Femur (tissue), 1 donor: ENCODE data around the gene BUB1B.
A peak's percentile ranks its signal among the peaks of the same experiment; 100 is the strongest.

Experiments
- DNase-seq: peaks from one replicate; pipeline ENCODE4 v3.0.0-alpha.2; 2017

The BUB1B gene

DNA sequence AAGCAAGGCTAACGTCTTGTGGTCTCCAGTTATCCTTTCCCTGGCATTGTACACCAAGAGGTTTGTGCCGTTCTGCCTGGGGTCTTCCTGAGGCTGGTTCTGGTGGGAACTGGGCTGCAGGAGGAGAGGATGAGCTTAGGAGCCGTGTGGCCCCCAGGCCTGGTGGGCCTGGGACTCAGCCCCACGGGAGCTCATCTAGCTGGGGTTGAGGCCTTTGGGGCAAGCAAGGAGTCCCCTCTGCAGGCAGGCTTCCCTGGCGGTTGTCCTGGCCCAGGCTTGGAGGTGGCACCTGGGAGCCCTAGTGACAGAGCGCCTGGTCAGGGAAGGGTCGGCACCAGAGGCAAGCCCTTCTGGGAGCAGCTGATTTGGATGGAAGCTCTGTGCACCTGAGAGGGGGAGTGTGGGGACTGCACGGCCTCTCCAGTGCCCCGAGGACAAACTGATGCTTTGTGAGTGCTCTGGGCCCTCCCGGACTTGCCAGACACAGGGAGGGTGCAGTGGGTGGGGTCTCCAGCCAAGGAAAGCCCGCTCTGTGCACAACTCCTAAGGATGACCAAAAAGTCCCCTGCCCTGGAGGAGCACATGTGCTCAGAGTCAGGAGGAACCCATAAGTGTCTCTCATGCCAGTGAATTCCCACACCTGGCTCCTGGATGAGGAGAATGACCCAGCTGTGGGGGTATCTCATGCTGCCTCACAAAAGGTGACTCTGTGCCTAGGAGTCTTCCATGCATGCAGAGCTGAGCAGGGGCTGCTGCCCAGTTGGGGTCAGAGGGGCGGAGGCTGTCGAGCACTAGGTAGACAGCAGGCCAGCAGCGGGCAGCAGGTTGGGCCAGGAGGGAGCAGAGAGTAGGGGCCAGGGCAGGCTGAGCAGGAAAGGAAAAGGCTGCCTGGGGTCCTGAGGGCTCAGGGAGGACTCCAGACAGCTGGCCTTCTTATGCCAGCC lies 80.7 kb downstream of the BUB1B start:
- DNase-seq = peak; percentile 13

DNA sequence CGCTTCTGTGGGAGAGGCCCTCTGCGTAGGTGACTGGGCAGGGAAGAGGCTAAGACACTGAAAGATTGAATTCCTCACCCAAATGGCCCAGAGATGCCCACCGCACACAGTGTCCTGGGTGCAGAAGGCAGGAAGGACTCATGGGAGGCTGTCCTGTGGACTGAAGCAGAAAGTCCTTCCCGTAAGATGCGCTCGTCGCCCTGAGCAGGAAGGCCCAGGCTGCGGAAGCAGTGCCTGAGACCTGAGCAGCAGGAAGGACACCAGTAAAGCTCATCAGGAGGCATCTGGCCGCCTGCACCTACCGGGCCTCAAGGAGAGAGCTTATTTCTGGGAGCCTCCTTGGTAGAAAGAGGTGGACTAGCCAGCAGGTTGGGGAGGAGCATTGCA lies 81.3 kb downstream of the BUB1B start:
- DNase-seq = no peak

DNA sequence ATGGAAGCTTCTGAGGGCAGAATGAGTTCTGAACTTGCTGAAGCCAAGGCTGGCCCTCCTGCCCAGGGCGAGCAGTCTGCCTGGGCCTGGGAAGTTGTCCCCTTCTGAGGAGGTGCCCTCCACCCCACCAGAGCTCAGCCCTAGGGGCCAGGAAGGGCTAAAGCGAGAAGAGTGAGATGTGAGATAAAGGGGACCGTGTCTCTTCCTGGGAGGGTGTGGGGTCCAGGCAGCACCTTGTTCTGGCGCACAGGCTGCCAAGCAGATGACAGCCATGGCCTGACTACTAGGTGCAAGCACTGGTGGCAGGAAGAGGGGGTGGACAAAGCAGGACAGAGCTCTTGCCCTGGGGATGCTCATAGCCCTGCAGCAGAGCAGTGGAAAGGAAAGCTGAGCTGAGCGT lies 81.7 kb downstream of the BUB1B start:
- DNase-seq = peak; percentile 11

DNA sequence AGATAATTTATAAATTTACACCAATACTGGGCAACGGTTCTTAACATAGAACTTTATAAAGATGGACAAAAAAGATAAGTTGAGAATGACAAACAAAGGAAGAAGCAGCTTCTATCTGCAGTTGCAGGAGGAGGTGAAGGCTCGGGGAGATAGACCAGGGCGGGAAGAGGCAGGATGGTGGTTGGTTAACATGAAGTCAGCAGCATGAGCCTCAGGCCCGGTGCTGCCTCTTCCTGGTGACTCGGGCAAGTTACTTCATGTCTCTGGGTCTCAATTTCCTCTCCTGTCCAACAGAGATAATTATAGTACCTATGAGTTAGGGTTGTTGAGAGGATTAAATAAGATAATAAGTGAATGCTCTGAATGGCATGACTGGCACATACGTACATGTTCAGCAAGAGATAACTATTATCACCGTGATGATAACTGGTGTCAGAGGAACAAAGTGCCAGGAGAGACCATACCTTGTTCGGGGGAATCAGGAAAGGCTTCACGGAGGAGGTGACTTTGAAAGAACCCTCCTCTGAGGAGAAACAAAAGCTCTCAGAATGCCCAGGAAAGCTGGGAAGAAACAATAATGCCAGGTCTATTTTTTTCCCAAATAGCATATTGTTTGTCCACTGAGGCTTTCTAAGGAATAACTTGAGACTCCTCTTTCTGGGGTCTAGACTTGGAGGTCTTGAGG lies 82.4 kb downstream of the BUB1B start:
- DNase-seq = no peak

DNA sequence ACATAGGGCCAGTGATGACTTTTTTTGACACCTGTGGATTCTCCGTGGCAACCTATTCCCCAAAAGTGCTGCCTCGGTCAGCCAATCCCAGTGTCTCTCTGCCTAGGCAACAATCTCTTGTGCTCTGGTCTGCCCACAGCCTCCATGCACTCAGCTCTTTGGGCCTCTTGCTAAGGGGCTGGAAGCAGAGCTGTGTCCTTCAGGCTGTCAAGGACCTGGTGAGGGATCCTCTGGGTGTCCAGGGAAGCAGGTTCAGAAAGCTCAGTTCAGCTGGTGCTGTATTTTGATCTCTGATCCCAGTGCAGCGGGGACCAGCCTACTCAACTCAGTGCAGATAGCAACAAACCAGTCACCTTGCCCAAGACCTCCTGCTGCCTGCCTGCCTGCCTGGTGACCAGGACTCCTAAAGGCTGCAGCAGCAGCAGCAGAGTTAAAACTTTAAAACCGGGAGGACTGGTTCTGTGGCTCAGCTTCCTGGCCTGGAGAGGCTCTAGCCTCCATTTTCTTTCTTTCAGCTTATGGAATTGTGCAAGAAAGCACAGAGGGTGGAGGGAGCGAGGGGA lies 84.2 kb downstream of the BUB1B start:
- peak; percentile 12 for DNase-seq

DNA sequence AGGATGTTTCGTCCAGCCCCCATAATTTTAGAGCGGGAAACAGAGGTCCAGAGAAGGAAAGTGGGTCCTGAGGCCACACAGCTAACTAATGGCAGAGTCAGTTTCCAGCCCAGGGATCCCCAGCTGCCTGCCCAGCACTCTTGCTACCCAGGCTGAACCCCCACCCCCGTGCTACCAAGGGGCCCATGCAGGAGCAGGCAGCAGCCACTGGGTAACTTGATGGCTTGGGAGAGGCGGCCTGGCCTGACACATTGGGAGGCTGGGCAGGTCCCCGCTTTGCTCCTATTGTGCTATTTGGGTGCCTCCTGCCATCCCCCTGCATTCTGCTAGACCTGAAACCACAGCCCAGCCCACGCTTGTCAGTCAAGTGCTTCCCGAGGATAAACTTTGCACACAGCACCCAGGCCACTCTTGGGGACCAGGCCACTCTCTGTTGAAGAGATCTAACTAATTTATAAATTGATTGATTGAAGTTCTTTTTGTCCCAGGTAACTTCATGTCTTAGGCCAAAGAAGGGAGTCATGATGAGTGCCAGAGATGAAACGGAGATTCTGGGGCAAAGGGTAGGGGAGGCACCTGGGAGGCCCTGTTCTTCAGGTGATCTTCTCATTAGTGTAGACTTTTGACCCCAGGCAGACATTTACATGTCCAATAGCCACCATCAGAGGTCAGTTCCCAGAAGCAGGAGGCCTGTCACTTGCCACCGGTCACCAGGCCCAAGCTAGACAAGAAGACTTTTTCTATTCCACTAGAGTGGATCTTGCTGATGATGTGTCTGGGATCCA lies 85.0 kb downstream of the BUB1B start:
- DNase-seq = no peak

DNA sequence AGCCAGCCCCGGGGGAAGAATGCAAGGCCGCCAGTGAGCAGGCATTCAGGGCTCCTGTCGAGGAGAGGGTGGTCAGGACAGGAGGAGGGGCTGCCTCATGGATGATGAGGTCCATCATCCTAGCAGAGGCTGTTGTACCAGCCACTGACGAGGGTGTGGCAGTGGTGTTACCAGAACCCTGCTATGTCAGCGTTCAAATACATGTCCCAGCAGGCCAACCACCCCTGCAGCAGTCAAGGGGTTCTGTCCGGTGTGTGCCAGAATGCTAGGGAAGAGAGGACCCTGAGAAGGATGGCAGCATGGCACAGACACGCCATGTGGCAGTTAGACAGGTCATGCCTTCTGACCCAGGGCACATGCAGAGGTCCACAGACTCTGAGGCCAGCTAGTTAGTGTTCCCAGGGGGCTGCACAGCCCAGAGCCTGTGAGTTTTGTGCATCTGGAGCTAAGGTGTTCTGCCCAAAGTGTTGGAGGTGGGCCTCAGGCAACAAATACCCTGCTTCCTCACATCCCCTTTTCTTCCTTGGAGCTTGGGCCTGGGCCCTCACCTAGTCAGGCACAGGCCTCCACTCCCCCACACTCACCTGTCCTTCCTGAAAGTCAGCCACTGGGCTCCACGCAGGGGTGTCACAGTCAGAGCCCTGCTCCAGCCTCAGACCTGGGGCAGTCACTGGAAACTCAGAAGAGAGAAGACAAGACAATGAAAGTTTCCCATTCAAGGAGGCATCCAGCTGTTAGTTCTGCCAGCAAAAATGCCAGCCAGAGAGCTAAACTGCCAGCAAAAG lies 85.8 kb downstream of the BUB1B start:
- DNase-seq = peak; percentile 10

DNA sequence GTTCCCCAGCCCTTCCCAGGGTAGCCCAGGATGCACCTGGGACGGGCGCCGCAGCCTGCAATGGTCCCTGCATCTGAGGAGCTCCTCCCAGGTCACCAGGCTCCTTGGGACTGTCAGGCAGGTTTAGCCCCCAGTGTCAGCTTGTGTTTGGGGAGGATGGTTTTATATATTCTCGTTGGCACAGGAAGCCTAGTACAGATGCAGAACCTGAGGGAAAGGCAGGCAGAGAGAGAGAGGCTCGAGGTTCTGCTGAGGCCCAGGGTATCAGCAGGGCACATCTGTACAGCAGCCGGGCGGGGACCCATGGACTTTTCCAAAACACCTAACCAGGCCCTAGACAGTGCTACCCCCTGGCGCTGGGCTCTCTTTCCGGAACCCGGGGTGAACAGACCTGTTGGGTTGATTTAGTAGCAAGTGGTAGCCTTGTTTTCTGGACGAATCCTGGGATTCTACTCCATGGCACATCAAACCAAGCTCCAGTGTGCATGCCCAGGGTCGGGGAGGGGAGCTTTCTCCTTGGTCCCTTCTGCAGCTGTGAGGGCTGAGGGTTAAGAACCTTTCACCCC lies 86.6 kb downstream of the BUB1B start:
- no peak for DNase-seq

DNA sequence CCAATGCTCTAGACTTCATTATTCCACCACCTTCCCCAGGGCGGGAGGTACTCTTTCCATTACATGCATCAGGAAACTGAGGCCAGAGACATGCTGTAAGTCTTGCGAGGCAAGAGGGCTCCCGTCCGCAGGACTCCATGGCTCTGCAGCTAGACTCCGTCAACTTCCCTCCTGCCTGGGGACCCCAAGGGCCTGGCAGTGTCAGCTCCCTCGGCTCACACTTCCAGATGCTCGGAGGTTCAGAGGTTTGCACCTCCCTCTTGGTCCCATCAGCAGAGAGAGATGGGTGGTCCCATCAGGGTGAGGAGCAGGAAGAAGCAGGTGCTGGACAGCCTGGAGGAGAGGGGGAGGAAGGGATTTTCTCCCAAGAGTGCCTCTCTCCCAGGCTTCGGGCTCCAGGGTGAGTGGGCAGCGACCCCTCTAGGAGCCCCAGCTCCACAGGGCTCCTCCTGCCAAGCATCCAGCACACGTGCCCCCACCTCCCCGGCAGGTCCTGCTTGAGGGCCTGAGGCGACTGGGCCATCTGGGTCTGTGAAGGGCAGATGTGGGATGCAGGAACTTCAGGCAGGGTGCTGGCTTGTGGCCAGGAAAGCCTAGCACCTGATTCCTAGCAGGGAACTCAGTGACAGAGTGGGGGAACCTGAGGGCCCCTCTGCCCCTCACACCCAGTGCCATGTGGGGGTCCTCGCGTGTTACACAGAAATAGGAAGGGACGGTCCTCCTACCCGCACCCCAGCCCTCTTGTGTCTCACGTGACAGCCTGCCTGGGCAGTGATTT lies 87.3 kb downstream of the BUB1B start:
- peak; percentile 14 for DNase-seq

DNA sequence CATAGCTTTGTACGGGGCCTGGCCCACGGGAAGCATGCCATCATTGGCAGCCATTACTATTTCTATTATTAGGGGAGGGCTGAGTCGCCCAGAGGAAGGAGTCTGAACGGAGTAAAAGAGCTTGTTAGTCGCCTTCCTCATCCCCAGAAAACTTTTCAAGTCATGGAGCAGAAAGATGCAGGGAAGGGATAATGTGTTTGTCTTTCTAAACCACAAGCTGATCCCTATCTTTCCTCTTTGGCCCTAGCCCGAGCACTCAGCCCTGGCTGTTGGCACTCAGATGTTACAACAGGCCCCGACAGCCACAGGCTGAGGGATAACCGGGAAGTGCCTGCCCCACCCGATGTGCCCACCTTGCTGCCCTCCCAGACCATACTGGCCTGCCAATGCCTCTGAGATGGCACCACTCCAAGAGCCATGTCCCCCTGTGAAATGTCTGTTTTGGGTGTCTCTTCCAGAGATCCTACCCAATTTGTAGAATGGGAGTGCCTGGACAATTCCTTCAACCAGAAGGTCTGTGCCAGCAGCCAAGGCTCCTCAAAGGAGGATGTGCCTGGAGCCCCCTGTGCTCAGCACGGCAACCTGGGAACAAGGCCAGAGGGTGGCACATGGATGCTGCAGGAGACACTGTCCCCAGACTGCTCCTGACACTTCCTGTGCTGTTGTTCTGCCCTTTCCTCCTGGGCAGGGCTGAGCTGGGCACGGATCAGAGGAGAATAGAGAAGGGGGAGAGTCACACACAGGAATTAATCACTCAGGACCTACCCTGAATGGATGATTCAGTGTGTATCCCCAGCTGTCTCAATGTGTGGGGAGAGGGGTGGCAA lies 88.8 kb downstream of the BUB1B start:
- peak; percentile 17 for DNase-seq

DNA sequence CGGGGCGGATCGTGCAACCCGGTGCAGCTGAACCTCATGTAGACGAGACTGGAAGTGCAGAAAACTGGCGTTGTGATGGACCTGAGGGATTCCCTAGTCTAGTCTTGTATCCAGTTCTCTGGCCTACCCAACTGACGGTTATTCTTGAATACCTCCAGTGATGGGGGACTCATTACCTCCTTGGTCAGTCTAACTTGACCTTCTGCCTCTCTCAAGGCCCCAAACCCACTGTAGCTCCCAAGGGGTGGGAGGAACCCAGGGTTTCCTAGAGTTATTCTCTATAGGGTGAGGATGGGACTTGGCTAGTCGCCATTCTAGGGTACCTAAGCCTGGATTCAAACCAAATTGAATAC lies 89.4 kb downstream of the BUB1B start:
- no peak for DNase-seq

DNA sequence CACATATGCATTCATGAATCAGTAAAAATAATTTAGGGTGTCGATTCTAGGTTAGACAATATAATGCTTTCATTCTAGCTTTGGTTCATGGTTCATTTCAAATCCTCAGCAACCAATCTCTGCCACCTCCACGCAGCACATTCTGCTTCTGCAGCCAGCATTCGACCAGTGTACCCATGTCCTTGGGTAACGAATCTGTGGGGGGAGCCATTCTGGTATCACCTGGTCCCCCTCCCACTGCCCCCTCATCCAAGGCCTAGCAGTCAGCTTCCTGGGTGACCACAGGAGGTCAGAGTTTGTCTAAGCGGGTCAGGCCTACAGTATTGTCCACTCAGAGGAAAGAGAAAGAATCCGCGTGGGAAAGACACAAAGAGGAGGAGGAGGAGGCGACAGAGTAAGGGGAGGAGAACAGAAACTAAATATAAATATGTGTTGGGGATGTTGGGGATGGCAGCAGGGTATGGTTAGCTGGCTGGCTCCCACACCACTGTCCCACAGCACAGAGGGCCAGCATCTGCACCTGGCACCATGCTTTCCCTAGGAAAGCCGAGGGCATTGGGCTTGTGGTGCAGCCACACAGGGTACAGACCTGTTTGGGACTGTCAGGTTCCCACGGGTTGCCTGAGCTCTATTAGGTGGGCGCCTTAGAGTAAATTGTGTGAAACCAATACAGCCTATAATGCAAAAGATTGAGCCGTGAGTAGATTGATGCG lies 90.1 kb downstream of the BUB1B start:
- DNase-seq = no peak

DNA sequence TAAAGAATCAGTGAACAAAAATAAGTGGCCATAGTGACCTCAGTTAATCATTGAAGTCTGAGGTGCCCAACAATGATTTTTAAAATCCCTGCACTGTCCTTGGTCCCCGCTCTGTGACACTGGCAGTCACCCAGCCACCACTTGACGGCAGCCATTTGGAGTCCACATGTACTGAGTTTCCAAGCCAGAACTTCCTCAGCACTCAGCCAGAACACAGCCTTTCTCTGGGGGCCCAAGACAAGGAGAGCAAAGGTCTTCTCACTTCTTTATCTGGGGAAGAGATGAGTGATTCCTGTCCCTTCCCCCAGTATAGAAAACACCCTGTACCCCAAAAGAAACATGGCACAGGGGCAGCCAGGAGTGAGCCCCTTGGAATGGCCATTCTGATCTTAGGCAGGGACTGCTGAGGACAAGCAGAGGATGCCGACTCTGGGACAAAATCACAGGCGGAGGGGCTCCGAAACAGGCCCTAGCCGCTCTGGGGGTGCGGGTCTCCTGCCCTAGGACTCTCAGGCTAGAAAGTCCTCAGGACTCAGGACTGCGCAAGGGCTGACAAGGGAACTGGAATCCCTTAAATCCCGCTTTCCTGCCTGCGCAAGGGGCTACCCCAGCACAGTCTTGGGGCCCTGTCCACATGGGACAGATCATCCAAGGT lies 90.7 kb downstream of the BUB1B start:
- no peak for DNase-seq

DNA sequence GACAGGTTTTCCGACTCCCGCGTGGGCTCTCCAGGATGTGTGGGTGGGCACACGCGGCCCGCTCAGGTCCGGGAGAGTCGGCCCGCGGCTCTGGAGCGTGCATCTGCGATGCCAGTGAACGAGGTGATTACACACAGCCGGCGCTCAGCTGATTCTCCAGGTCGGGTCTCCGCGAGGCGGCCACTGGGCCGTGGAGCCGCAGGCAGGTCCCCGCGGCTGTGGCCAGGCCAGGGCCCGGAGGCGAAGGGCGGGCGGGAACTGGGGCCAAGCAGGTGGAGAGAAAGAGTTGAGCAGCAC lies 91.2 kb downstream of the BUB1B start:
- DNase-seq = no peak

DNA sequence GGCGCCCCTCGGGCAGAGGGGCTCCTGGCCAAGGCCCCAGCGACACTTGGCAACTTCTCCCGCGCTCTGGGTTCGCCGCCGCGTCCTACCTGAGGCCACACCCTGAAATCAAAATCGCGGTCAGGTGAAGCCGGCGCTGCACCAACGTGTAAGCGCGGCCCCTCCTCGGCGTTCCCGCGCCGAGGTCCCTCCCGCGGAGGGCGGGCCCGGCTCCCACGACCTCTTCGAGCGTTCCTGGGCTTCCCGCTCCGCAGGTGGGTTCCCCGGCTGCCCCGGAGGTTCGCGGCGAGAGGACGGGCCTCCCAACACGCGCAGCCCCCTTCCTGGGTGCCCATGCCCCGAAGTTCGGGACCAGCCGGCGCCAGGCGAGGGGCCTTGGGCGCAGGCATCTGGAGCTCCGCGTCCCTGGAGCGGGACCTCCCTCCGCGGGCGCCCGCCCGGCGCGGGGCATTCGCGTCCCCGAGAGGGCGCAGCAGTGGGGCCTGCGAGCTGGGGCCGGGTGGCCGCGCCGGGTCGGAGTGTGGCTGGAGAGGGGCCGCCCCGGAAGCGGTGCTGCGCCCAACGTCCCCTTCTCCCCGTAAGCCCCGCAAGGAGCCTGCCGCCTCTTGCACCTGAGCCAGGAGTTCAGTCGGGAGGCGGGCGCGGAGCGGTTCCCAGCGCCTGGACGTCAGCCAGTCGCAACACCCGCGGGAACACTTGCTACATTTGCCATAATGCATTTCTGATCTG lies 91.7 kb downstream of the BUB1B start:
- DNase-seq = no peak

DNA sequence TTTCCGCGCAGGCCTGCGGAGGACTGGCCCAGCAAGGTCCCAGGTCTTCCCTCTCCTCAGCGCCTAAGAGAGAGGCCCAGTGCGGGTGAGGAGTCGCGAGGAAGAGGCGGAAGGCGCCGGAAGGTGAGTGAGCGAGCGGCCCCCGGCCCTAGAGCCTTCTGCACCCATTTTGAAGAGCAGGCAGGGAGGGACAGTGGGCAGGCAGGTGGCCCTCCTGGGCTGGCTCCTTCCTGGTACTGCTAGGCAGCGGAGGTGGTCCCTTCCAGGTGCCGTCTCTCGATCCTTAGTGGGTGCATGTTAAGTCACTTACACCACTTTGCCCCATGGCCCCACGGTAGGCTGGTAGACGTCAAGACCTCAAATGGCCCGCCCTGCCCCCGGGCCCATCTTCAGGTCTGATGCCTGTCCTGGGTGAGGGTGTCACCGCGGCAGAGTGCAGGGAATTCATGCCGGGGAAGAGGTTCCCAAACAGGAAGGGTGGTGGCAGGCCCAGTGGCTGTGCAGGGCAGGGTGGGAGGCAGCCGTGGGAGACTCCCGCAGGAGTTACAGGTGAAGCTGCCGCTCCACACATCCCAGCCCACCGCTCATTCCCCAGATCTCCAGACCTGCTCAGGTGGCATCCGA lies 92.4 kb downstream of the BUB1B start:
- DNase-seq = no peak

DNA sequence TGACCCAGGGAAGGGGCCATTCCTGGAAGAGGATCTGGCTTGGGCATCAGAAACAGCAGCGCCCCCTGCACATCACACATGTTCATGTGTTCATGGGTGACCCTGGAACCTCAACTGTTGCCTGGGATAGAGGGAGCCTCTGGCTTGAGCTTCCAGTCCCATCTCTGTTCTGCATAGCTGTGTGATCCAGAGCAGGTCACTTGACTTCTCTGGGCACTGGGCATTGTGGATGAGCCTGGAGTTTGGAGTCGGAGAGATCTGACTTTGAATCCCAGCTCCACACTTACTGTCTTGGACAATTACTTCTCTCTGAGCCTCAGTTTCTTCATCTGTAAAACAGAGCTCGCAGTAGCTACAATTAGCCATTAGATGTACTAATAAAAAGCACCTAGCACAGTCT lies 93.6 kb downstream of the BUB1B start:
- no peak for DNase-seq

DNA sequence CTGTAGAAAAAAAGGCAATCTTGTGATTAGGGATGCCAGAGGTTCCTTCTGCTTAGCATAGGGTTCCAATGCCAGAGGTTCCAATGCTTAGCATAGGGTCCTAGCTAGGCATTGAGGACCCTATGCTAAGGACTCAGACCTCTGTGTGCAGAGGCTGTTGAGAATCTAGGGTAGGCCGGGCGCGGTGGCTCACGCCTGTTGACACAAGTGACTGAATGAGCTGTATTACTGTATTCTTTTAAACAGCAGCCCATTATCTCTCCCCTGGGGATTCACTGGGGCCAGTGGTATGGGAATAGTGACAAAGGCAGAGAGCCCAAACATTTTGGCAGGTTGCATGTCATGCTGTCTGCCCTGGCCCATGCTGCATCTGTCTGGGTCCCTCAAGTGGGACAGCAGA lies 94.2 kb downstream of the BUB1B start:
- no peak for DNase-seq
